Testis (tissue), 2 donors: Measurements from ENCODE around the gene OPCML.

ENCODE experiments used
- CTCF ChIP-seq, 3 experiments: fragments of 450-650 bp in 2 of 3; fragments of 200-600 bp in 1 of 3; sonication (generic) in 1 of 3; IDR thresholded peaks; one replicate each; pipeline ENCODE4 v1.5.1; 2016 to 2019; ENCODE audit warnings: antibody characterized with exemption in 3 of 3, mild to moderate bottlenecking in 2 of 3, moderate library complexity in 1 of 3
- POLR2A ChIP-seq: fragments of 450-650 bp; IDR thresholded peaks from one replicate; pipeline ENCODE4 v1.6.1; 2017; ENCODE audit warnings: antibody characterized with exemption, mild to moderate bottlenecking, moderate library complexity

- TF ChIP-seq CTCF (IDR thresholded peaks at IDR 0.05), result no peak
- no peak for TF ChIP-seq POLR2A
These were observed 644.1 kb downstream of the OPCML start for GRCh38 chr11:132888226-132888625.
